ENCODE results near the gene CTSO.
A peak's percentile ranks its signal among the peaks of the same experiment; 100 is the strongest.

CTSO gene

DNA sequence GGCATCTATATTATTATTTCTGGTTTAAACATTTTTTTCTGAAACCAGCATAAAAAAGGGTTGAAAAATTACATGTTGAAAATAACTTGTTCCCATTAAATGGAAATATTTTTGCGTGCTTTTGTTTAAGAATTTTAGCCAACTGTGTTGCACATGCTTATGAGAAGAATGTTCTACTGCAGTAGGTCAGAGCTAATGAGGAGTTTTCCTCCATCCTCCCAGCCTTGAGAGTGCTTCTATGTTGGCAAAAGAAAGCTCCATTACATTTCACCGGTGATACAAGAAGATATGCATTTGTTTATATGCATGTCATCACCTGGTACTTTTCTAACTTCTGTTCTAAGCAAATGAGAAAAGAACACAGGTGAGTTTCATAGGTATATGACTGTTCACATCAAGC is 63.7 kb downstream of the CTSO start:
- H3K79me2 ChIP-seq (ENCODE audit: control insufficient read depth, insufficient read depth, low read length, unreplicated experiment): no peaks in the 10 kb centered on the region
- H3K4me3 ChIP-seq (ENCODE audit: low read depth, low read length): no peak overlapping the region
- H2AFZ ChIP-seq (ENCODE audit: low read length, unreplicated experiment): no peak overlapping the region
- no peak overlapping the region for H3K27ac ChIP-seq (ENCODE audit: low read depth, low read length)
- no peaks in the 10 kb centered on the region for H3K36me3 ChIP-seq (ENCODE audit: insufficient read depth, low read length)
- H3K27me3 ChIP-seq (ENCODE audit: insufficient read depth, low read length): no peaks in the 10 kb centered on the region
- peaks cover 9% of the 10 kb centered on the region for H3K4me1 ChIP-seq (ENCODE audit: control insufficient read depth, insufficient read depth, low read length, unreplicated experiment)

DNA sequence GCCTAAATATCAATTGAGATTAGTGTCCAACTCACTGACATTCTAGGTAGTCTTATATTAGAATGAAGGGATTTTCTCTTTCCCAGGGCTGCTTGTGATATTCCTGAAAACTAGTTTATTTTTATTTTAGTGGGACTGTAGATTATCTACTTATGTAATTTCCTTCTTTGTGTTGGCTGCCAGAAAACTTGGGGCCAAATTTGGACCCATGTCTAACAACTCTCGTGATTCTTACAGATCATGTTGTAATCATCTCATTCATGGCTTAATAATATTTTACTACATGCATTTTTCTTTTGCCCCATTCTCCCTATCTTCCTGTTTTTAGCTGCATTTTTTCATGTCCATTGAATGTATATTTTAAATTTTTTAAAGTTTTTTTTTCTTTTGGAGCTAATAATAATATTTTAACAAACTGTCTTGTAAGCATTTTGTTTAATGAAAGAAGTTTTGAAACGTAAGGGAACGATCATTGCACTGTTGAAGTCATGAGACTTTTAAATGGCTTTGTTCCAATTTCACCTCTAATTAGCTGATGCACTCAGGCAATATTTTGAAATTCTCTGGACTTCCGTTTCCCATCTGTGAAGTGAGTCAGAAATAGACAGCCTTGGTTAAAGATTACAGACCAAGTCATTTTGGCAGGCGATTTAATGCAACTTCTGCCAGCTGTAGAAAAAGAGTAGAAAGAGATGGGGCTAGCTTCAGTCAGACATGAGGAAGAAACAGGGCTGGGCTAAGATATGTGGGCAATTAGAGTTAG is 64.5 kb downstream of the CTSO start:
- no peaks in the 10 kb centered on the region for H3K79me2 ChIP-seq (ENCODE audit: control insufficient read depth, insufficient read depth, low read length, unreplicated experiment)
- peak overlapping the region; percentile 3; the same call in 1 of the 2 replicates for H3K4me3 ChIP-seq (ENCODE audit: low read depth, low read length)
- H3K27me3 ChIP-seq (ENCODE audit: insufficient read depth, low read length): no peaks in the 10 kb centered on the region
- H3K36me3 ChIP-seq (ENCODE audit: insufficient read depth, low read length): no peaks in the 10 kb centered on the region
- peak overlapping the region; percentile 39 for H2AFZ ChIP-seq (ENCODE audit: low read length, unreplicated experiment)
- H3K4me1 ChIP-seq (ENCODE audit: control insufficient read depth, insufficient read depth, low read length, unreplicated experiment): peaks cover 9% of the 10 kb centered on the region
- H3K27ac ChIP-seq (ENCODE audit: low read depth, low read length): peak overlapping the region; percentile 57

DNA sequence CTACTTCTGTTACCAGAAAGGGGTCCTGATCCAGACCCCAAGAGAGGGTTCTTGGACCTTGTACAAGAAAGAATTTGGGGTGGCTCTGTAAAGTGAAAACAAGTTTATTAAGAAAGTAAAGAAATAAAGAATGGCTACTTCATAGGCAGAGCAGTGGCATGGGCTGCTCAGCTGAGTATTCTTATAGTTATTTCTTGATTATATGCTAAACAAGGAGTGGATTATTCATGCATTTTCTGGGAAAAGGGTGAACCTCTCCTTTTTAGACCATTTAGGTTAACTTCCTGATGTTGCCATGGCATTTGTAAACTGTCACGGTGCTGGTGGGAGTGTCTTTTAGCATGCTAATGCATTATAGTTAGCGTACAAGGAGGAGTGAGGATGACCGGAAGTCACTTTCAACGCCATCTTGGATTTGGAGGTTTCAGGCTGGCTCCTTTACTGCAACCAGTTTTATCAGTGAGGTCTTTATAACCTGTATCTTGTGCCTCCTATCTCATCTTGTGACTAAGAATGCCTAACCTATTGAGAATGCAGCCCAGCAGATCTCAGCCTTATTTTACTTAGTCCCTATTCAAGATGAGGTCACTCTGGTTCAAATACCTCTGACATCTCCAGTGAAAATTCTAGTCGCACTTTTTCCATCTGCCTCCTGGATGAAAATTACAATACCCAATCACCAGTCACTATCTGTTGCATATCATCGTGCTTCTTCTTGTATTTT is 65.7 kb downstream of the CTSO start:
- no peaks in the 10 kb centered on the region for H3K79me2 ChIP-seq (ENCODE audit: control insufficient read depth, insufficient read depth, low read length, unreplicated experiment)

DNA sequence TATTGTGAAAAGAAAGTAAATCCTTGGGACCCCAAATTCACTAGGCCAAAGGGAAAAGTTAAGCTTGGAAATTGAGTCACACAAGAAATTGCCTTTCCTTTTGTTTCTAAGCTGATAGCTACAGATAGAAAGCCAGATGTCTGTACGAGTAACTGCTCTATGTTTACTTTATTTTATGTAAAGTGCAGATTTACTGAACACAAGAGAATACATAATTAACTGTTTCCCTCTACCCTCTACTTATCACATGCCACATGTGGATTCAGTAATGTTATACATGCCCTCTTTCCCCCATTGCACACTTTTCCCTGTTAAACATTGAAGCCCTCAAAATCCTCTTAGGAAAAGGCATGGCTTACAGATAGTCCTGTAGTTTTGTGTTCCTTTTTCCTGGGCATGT is 66.6 kb downstream of the CTSO start:
- Histone ChIP-seq H3K27ac (ENCODE audit: low read depth, low read length) (no peak overlapping the region), H3K4me1 (ENCODE audit: control insufficient read depth, insufficient read depth, low read length, unreplicated experiment) (peaks cover 9% of the 10 kb centered on the region), H3K36me3 (ENCODE audit: insufficient read depth, low read length) (no peaks in the 10 kb centered on the region), H2AFZ (ENCODE audit: low read length, unreplicated experiment) (no peak overlapping the region), H3K79me2 (ENCODE audit: control insufficient read depth, insufficient read depth, low read length, unreplicated experiment) (no peaks in the 10 kb centered on the region), H3K27me3 (ENCODE audit: insufficient read depth, low read length) (no peaks in the 10 kb centered on the region), H3K4me3 (ENCODE audit: low read depth, low read length) (no peak overlapping the region)

More for the DNA sequence above, 65.7 kb downstream of the CTSO start:
- peaks cover 9% of the 10 kb centered on the region for H3K4me1 ChIP-seq (ENCODE audit: control insufficient read depth, insufficient read depth, low read length, unreplicated experiment)
- H3K36me3 ChIP-seq (ENCODE audit: insufficient read depth, low read length): no peaks in the 10 kb centered on the region
- H3K27me3 ChIP-seq (ENCODE audit: insufficient read depth, low read length): no peaks in the 10 kb centered on the region
- H3K27ac ChIP-seq (ENCODE audit: low read depth, low read length): no peak overlapping the region
- H2AFZ ChIP-seq (ENCODE audit: low read length, unreplicated experiment): no peak overlapping the region
- H3K4me3 ChIP-seq (ENCODE audit: low read depth, low read length): no peak overlapping the region

DNA sequence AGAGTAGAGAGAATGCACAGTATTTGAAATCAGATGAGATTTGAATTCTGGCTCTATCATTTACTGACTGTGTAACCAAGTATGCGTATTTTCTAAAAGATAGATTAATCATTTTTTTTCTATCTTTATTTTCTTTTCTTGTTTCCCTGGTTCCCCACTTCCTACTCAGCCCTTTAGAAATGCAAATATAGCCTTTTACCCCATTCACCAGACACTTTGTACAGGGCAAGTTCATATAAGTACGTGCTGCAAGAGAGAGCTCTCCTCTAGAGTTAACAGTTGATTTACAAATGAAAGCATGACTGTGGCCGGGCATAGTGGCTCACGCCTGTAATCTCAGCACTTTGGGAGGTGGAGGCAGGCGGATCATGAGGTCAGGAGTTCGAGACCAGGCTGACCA is 68.0 kb downstream of the CTSO start:
- Histone ChIP-seq H3K27ac (ENCODE audit: low read depth, low read length) (no peak overlapping the region), H3K79me2 (ENCODE audit: control insufficient read depth, insufficient read depth, low read length, unreplicated experiment) (no peaks in the 10 kb centered on the region), H3K4me3 (ENCODE audit: low read depth, low read length) (no peak overlapping the region), H2AFZ (ENCODE audit: low read length, unreplicated experiment) (no peak overlapping the region), H3K36me3 (ENCODE audit: insufficient read depth, low read length) (no peaks in the 10 kb centered on the region), H3K4me1 (ENCODE audit: control insufficient read depth, insufficient read depth, low read length, unreplicated experiment) (peaks cover 9% of the 10 kb centered on the region), H3K27me3 (ENCODE audit: insufficient read depth, low read length) (no peaks in the 10 kb centered on the region)

DNA sequence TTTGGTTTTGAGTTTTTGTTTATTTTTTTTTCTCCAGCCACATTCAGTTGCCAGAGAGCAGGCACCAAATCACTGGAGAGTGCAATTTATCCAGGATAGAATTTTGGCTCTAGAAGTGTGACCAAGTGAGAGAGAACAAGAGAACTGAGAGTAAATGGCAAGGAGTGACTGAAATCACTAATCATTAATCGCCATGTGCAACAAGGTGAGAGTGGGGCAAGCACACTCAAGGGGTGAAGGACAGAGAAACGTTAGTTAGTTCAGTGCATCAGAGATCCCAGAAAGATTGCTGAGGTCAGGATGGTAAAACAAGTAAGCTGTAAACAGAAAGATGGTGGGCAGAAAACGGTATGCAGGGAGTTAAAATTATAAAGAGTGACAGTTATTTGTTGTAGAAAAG is 69.8 kb downstream of the CTSO start:
- H3K27me3 ChIP-seq (ENCODE audit: insufficient read depth, low read length): no peaks in the 10 kb centered on the region
- no peaks in the 10 kb centered on the region for H3K79me2 ChIP-seq (ENCODE audit: control insufficient read depth, insufficient read depth, low read length, unreplicated experiment)
- H3K36me3 ChIP-seq (ENCODE audit: insufficient read depth, low read length): no peaks in the 10 kb centered on the region
- H3K4me1 ChIP-seq (ENCODE audit: control insufficient read depth, insufficient read depth, low read length, unreplicated experiment): peaks cover 3% of the 10 kb centered on the region
- H3K27ac ChIP-seq (ENCODE audit: low read depth, low read length): no peak overlapping the region
- H2AFZ ChIP-seq (ENCODE audit: low read length, unreplicated experiment): no peak overlapping the region
- H3K4me3 ChIP-seq (ENCODE audit: low read depth, low read length): no peak overlapping the region

DNA sequence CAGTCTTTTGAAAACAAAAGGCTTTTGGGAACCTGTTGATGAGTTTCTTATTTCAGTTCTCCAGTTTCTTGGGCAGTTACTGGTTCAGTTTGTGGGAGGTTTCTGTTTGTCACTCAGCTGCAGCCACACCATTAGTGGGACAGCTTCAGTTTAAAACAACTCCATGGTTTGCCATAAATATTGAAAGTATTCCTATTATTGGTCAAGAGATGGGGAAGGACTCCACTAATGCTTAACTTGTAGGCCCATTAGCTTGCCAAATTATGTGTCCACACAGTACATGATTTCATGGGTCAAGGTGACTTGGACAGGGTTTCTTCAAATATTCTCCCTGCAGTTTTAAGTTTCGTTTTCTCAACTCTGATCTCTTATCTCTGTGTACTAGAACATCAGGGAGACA is 72.1 kb downstream of the CTSO start:
- Histone ChIP-seq H3K4me3 (ENCODE audit: low read depth, low read length) (no peak overlapping the region), H3K4me1 (ENCODE audit: control insufficient read depth, insufficient read depth, low read length, unreplicated experiment) (no peaks in the 10 kb centered on the region), H3K79me2 (ENCODE audit: control insufficient read depth, insufficient read depth, low read length, unreplicated experiment) (no peaks in the 10 kb centered on the region), H3K27ac (ENCODE audit: low read depth, low read length) (no peak overlapping the region), H2AFZ (ENCODE audit: low read length, unreplicated experiment) (no peak overlapping the region), H3K36me3 (ENCODE audit: insufficient read depth, low read length) (no peaks in the 10 kb centered on the region), H3K27me3 (ENCODE audit: insufficient read depth, low read length) (no peaks in the 10 kb centered on the region)

DNA sequence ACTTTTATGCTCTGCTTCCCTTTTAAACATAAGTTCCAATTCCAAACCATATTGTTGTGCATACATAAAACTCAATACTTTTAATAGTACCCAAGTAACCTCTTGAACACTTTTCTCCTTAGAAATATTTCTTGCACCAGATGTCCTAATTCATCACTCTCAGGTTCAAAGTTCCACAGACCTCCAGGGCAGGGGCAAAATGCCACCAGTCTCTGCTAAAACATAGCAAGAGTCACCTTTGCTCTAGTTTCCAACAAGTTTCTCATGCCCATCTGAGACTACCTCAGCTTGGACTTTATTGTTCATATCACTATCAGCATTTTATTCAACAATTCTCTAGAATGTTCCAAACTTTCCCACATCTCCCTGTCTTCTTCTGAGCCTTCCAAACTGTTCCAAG is 73.9 kb downstream of the CTSO start:
- Histone ChIP-seq H3K4me1 (ENCODE audit: control insufficient read depth, insufficient read depth, low read length, unreplicated experiment) (no peaks in the 10 kb centered on the region), H3K79me2 (ENCODE audit: control insufficient read depth, insufficient read depth, low read length, unreplicated experiment) (no peaks in the 10 kb centered on the region), H2AFZ (ENCODE audit: low read length, unreplicated experiment) (no peak overlapping the region), H3K27ac (ENCODE audit: low read depth, low read length) (no peak overlapping the region), H3K36me3 (ENCODE audit: insufficient read depth, low read length) (no peaks in the 10 kb centered on the region), H3K27me3 (ENCODE audit: insufficient read depth, low read length) (no peaks in the 10 kb centered on the region), H3K4me3 (ENCODE audit: low read depth, low read length) (no peak overlapping the region)

DNA sequence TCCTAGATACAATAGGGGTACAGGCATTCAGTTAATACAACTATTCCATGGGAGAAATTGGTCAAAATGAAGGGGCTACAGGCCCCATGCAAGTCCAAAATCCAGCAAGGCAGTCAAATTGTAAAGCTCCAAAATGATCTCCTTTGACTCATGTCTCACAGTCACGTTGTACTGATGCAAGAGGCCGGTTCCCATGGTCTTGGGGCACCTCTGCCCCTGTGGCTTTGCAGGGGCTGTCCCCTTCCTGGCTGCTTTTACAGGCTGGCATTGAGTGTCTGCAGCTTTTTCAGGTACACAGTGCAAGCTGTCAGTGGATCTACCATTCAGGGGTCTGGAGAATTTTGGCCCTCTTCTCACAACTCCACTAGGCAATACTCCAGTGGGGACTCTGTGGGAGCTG is 75.1 kb downstream of the CTSO start:
- H3K4me1 ChIP-seq (ENCODE audit: control insufficient read depth, insufficient read depth, low read length, unreplicated experiment): no peaks in the 10 kb centered on the region
- H3K79me2 ChIP-seq (ENCODE audit: control insufficient read depth, insufficient read depth, low read length, unreplicated experiment): no peaks in the 10 kb centered on the region
- no peak overlapping the region for H3K27ac ChIP-seq (ENCODE audit: low read depth, low read length)
- no peaks in the 10 kb centered on the region for H3K27me3 ChIP-seq (ENCODE audit: insufficient read depth, low read length)
- no peak overlapping the region for H3K4me3 ChIP-seq (ENCODE audit: low read depth, low read length)
- H2AFZ ChIP-seq (ENCODE audit: low read length, unreplicated experiment): no peak overlapping the region
- H3K36me3 ChIP-seq (ENCODE audit: insufficient read depth, low read length): no peaks in the 10 kb centered on the region

DNA sequence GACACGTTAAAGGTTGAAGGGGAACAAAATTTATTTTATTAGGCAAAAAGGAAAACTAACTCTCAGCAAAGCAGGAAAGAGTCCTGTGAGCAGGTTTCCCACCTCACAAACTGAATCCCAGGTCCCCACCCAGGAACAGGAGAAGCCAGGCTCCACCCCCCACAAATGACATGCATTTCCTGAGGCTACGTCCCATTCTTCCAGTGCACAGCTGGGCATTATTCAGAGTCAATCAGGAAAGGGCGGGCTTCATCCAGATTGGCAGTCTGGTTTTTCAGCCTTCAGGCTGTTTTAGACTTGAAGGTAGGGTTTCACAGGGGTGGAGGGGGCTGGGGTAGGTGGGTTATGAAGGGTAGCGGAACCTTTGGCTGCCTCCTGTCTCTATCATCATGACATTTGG is 75.7 kb downstream of the CTSO start:
- Histone ChIP-seq H3K4me3 (ENCODE audit: low read depth, low read length) (no peak overlapping the region), H3K27me3 (ENCODE audit: insufficient read depth, low read length) (no peaks in the 10 kb centered on the region), H3K36me3 (ENCODE audit: insufficient read depth, low read length) (no peaks in the 10 kb centered on the region), H3K27ac (ENCODE audit: low read depth, low read length) (no peak overlapping the region), H2AFZ (ENCODE audit: low read length, unreplicated experiment) (no peak overlapping the region), H3K79me2 (ENCODE audit: control insufficient read depth, insufficient read depth, low read length, unreplicated experiment) (no peaks in the 10 kb centered on the region), H3K4me1 (ENCODE audit: control insufficient read depth, insufficient read depth, low read length, unreplicated experiment) (no peaks in the 10 kb centered on the region)

DNA sequence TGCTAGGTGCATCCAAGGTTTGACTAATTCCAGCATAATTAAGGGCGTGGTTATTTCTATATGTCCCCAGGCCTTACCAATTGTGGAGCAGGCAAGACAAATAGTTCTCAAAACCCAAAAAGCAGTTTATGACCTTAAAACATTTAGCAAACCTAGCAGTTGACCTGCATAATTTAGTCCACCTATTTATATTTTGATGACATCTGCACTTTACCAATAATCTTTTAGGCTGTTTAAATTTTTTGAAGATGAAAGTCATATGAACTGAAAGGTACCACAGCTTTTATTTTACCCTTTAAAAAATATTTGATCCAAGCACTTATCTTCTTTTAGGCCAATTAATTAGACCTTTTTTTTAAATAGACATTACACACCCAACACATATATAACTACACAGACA is 77.8 kb downstream of the CTSO start:
- H3K4me3 ChIP-seq (ENCODE audit: low read depth, low read length): no peak overlapping the region
- H3K36me3 ChIP-seq (ENCODE audit: insufficient read depth, low read length): no peaks in the 10 kb centered on the region
- H3K27me3 ChIP-seq (ENCODE audit: insufficient read depth, low read length): no peaks in the 10 kb centered on the region
- H2AFZ ChIP-seq (ENCODE audit: low read length, unreplicated experiment): no peak overlapping the region
- no peak overlapping the region for H3K27ac ChIP-seq (ENCODE audit: low read depth, low read length)
- no peaks in the 10 kb centered on the region for H3K4me1 ChIP-seq (ENCODE audit: control insufficient read depth, insufficient read depth, low read length, unreplicated experiment)
- no peaks in the 10 kb centered on the region for H3K79me2 ChIP-seq (ENCODE audit: control insufficient read depth, insufficient read depth, low read length, unreplicated experiment)
